Endothelial cell of umbilical vein (primary cell): ENCODE measurements around the gene SCN2B. TPM values are rescaled to one million over a fixed set of nuclear protein-coding genes. Genes with fewer than 3 reads are reported as not detected.

Experiments used
- BruUV-seq: library from RNA; stranded (reverse); fragments of 400-500 nt; replicated peaks from 2 replicates; lab custom pipeline; 2021; lab: Mats Ljungman, UMichigan
- CTCF ChIA-PET: fragments of 300-600, 350-600 bp; sonication (Branson Sonifier 250); formaldehyde crosslinking; loops from one replicate; lab custom pipeline; 2021; ENCODE audit warnings: antibody characterized with exemption, inconsistent platforms; lab: Charles Lee
- POLR2A ChIA-PET: fragments of 300-600, 350-600 bp; sonication (Branson Sonifier 250); formaldehyde crosslinking; loops from one replicate; lab custom pipeline; 2021; ENCODE audit warnings: antibody characterized with exemption, inconsistent platforms; lab: Charles Lee
- DNase-seq: peaks from one replicate; pipeline ENCODE4 v3.0.0-alpha.2; 2011; ENCODE audit warnings: low read depth, low spot score
- FAIRE-seq: peaks from 2 replicates; lab custom pipeline; 2011; peaks lifted over from hg19 to GRCh38; lab: Jason Lieb, UNC
- H2AFZ ChIP-seq: 2 replicates; pipeline ENCODE4 v1.6.0; 2012; ENCODE audit warnings: low read depth, low read length, control low read depth, inconsistent platforms
- H3K27ac ChIP-seq: 2 replicates; pipeline ENCODE4 v1.5.1; 2011; ENCODE audit warnings: low read depth, mild to moderate bottlenecking, control low read depth, low read length, moderate library complexity; ENCODE audit not compliant: insufficient read depth
- H3K27me3 ChIP-seq, 2 experiments: 2 replicates each; pipeline versions ENCODE4 v1.6.0 to v1.6.1; 2011; ENCODE audit warnings: low read length in 2 of 2, mixed read lengths in 1 of 2; ENCODE audit not compliant: control insufficient read depth in 2 of 2, insufficient read depth in 2 of 2
- H3K36me3 ChIP-seq, 2 experiments: 2 replicates in 1 of 2; 3 replicates in 1 of 2; pipeline ENCODE4 v1.5.1; 2011; ENCODE audit warnings: low read length in 2 of 2, mild to moderate bottlenecking in 1 of 2, moderate library complexity in 1 of 2; ENCODE audit not compliant: control insufficient read depth in 2 of 2, insufficient read depth in 2 of 2; ENCODE audit errors: extremely low read depth in 1 of 2
- H3K4me1 ChIP-seq: 3 replicates; pipeline ENCODE4 v1.5.1; 2011; ENCODE audit warnings: mild to moderate bottlenecking, low read length; ENCODE audit not compliant: control insufficient read depth, insufficient read depth; ENCODE audit errors: extremely low read depth
- H3K4me2 ChIP-seq: 2 replicates; pipeline ENCODE4 v1.6.1; 2011; ENCODE audit warnings: low read length, control low read depth, mixed read lengths; ENCODE audit not compliant: insufficient read depth
- H3K4me3 ChIP-seq, 3 experiments: fragments of 200-600 bp in 1 of 3; sonication (generic), shearing (Covaris generic) in 1 of 3; replicated peaks in 1 of 3; 2 replicates each; pipeline ENCODE4 v1.5.1; 2011 to 2016; ENCODE audit warnings: control low read depth in 3 of 3, low read length in 3 of 3, mild to moderate bottlenecking in 2 of 3, inconsistent platforms in 1 of 3, low read depth in 1 of 3, moderate library complexity in 1 of 3; ENCODE audit not compliant: insufficient read depth in 1 of 3
- H3K79me2 ChIP-seq: 2 replicates; pipeline ENCODE4 v1.6.0; 2012; ENCODE audit warnings: low read length, inconsistent platforms; ENCODE audit not compliant: control insufficient read depth, insufficient read depth
- H3K9ac ChIP-seq: replicated peaks from 2 replicates; pipeline ENCODE3; 2011; ENCODE audit warnings: low read length, control low read depth; ENCODE audit not compliant: insufficient read depth; ENCODE audit errors: extremely low read depth
- H3K9me1 ChIP-seq: replicated peaks from 3 replicates; pipeline ENCODE4 v1.6.0; 2011; ENCODE audit warnings: mild to moderate bottlenecking, low read length; ENCODE audit not compliant: control insufficient read depth, insufficient read depth; ENCODE audit errors: extremely low read depth
- H3K9me3 ChIP-seq: replicated peaks from 2 replicates; pipeline ENCODE4 v1.5.1; 2012; ENCODE audit warnings: low read length, inconsistent platforms; ENCODE audit not compliant: control insufficient read depth, insufficient read depth
- H4K20me1 ChIP-seq: replicated peaks from 2 replicates; pipeline ENCODE3; 2011; ENCODE audit warnings: mild to moderate bottlenecking, low read length; ENCODE audit not compliant: control insufficient read depth, insufficient read depth; ENCODE audit errors: extremely low read depth
- CTCF ChIP-seq, 2 donors: IDR thresholded peaks; 1 replicate in 1 of 2; 2 replicates in 1 of 2; pipeline ENCODE4 v1.5.1; 2011; ENCODE audit warnings: low read length in 2 of 2, mild to moderate bottlenecking in 2 of 2, moderate library complexity in 2 of 2, control low read depth in 1 of 2, inconsistent platforms in 1 of 2, low read depth in 1 of 2; ENCODE audit not compliant: insufficient read depth in 1 of 2; ENCODE audit errors: extremely low read depth in 1 of 2
- EZH2 ChIP-seq: IDR thresholded peaks from 2 replicates; pipeline ENCODE4 v1.6.1; 2012; ENCODE audit warnings: borderline replicate concordance, low read depth, mild to moderate bottlenecking, moderate library complexity, low read length, inconsistent platforms; ENCODE audit not compliant: severe bottlenecking
- FOS ChIP-seq: IDR thresholded peaks from 2 replicates; pipeline ENCODE4 v1.6.1; 2011; ENCODE audit warnings: mild to moderate bottlenecking, low read length, moderate library complexity, borderline replicate concordance; ENCODE audit not compliant: insufficient read depth
- GATA2 ChIP-seq: IDR thresholded peaks from 2 replicates; pipeline ENCODE4 v1.7.0; 2011; ENCODE audit warnings: low read depth, mild to moderate bottlenecking, moderate library complexity, mixed read lengths, low read length; ENCODE audit not compliant: insufficient read length, insufficient read depth
- JUN ChIP-seq: IDR thresholded peaks from 2 replicates; pipeline ENCODE4 v1.6.1; 2011; ENCODE audit warnings: borderline replicate concordance, low read depth; ENCODE audit not compliant: insufficient read length, insufficient read depth
- MAX ChIP-seq: IDR thresholded peaks from 2 replicates; pipeline ENCODE4 v1.6.1; 2011; ENCODE audit not compliant: insufficient read depth, insufficient read length
- MYC ChIP-seq: IDR thresholded peaks from one replicate; pipeline ENCODE4 v1.6.1; 2011; ENCODE audit warnings: mild to moderate bottlenecking, low read depth, low read length
- POLR2A ChIP-seq: IDR thresholded peaks from 2 replicates; pipeline ENCODE4 v1.6.1; 2012; ENCODE audit warnings: low read depth, mild to moderate bottlenecking, control low read depth, low read length
- POLR2AphosphoS5 ChIP-seq: IDR thresholded peaks from 2 replicates; pipeline ENCODE4 v1.6.1; 2012; ENCODE audit warnings: low read depth, mild to moderate bottlenecking, control low read depth, low read length, moderate library complexity; ENCODE audit not compliant: insufficient read depth
- dilution Hi-C: fragments of 300-500 bp; cut with MboI; formaldehyde crosslinking; loops from one replicate; pipeline ENCODE4 v1.15.0; 2019; ENCODE audit warnings: low sequenced_read_pairs; ENCODE audit not compliant: extremely low pct_ligation_motif_present
- intact Hi-C: fragments of 100-400 bp; cut with micrococcal nuclease; formaldehyde crosslinking; loops from one replicate; pipeline ENCODE4 v1.10.0; 2022
- polyA plus RNA-seq, 4 experiments: library from polyadenylated mRNA; depleted of rRNA in 3 of 4; stranded (reverse) in 3 of 4; unstranded in 1 of 4; fragments of >200 nt; gene quantifications; 2 replicates each; pipeline versions ENCODE4 v1.2.1 to v1.2.3, GENCODE V29; 2011 to 2012; ENCODE audit warnings: missing spikeins in 1 of 4
- total RNA-seq: library from RNA; stranded (reverse); gene quantifications from 2 replicates; pipeline ENCODE4 v1.2.3, GENCODE V29; 2021

The SCN2B gene
- total and polyA plus RNA-seq, 2 donors (not counting 3 experiments of a cell fraction or from before 2014, with no cell fraction given), result not detected

GRCh38 chr11:118167906-118168305 is 8.5 kb downstream of the SCN2B start:
- Histone ChIP-seq H3K9ac (no peak overlapping the region), H3K79me2 (no peaks in the 10 kb centered on the region), H4K20me1 (no peaks in the 10 kb centered on the region), H3K9me1 (no peaks in the 10 kb centered on the region), H3K9me3 (no peaks in the 10 kb centered on the region), H3K36me3 (no peaks in the 10 kb centered on the region), H3K4me1 (no peaks in the 10 kb centered on the region), H3K27ac (no peak overlapping the region), H3K4me3 (no peak overlapping the region), H3K4me2 (no peak overlapping the region), H2AFZ (no peak overlapping the region), H3K27me3 (peaks cover 6 to 16% of the 10 kb centered on the region in 2 experiments)
- no peak for DNase-seq
- TF ChIP-seq POLR2A (no peak), MAX (no peak), POLR2AphosphoS5 (no peak), FOS (no peak), JUN (no peak), EZH2 (no peak), MYC (no peak)
- no peak for FAIRE-seq
- ChIA-PET POLR2A (no interaction called here), CTCF (interaction anchor here (1.0 kb wide), 1 partner anchor 360 kb away, joined by 3 read pairs; no protein-coding TSS in a partner anchor)
- BruUV-seq, result no TSS peak
- dilution Hi-C loops, result no loop called here
- intact Hi-C loops, result no loop called here

DNA sequence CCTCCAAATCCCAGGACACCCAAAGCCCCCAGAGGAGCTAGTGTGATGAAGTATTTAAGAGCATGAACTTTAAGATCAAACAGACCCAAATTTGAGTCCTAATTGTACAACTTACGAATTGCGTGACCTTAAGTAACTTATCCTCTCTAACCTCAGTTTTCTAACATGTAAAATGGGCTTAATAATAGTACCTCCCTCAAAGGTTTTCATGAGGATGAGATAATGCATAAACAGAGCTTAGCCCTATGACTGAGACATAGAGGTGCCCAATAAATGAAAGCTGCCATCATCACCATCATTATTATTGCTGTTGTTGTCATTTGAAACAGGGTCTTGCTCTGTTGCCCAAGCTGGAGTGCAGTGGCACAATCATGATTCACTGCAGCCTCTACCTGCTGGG is 9.2 kb downstream of the SCN2B start:
- no peak overlapping the region for H3K9ac ChIP-seq
- TF ChIP-seq MYC (no peak), EZH2 (no peak), CTCF (IDR thresholded peaks at IDR 0.05; ENCODE audit: extremely low read depth in 1 of 2, insufficient read depth in 1 of 2, low read depth in 1 of 2, low read length in 2 of 2) (no peak), FOS (no peak), JUN (no peak), POLR2A (no peak), POLR2AphosphoS5 (no peak), MAX (no peak), GATA2 (no peak)
- no peaks in the 10 kb centered on the region for H3K4me1 ChIP-seq
- H2AFZ ChIP-seq, result no peak overlapping the region
- H3K27me3 ChIP-seq, result peaks cover 6 to 21% of the 10 kb centered on the region in 2 experiments
- no peaks in the 10 kb centered on the region for H3K9me3 ChIP-seq
- ChIA-PET POLR2A (no interaction called here), CTCF (interaction anchor here (1.0 kb wide), 1 partner anchor 360 kb away, joined by 3 read pairs; no protein-coding TSS in a partner anchor)
- no peak overlapping the region for H3K27ac ChIP-seq
- no peaks in the 10 kb centered on the region for H4K20me1 ChIP-seq
- FAIRE-seq, result no peak
- H3K79me2 ChIP-seq, result no peaks in the 10 kb centered on the region
- no peak overlapping the region for H3K4me3 ChIP-seq
- no peaks in the 10 kb centered on the region for H3K36me3 ChIP-seq
- dilution Hi-C loops, result no loop called here
- no peaks in the 10 kb centered on the region for H3K9me1 ChIP-seq
- intact Hi-C loops, result no loop called here
- H3K4me2 ChIP-seq, result no peak overlapping the region
- BruUV-seq, result no TSS peak
- no peak for DNase-seq
